ENCODE results near the gene CDH12. TPM values are rescaled to one million over a fixed set of nuclear protein-coding genes. Genes with fewer than 3 reads are reported as not detected.
A peak's percentile ranks its signal among the peaks of the same experiment; 100 is the strongest.

Gene CDH12
- total RNA-seq, 1 experiment from 2014 or later = not detected

DNA sequence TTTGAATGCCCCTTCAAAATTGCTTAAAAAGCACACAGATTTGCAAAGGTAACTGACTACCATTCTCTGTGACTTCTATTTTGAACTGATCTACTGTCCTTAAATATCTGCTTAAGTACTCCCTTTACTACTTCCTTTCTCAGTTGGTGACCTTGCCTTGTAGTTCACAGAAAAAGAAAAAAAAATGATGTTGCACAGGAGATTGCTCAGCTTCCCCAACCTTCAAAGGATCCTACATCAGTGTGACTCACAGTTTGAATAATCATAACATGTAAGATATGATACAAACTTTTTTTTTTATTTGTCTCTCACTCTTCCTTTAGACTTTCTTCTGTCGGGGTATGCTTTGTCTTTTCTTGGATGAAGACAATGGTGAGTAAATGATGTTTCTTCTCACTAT is 1029.6 kb downstream of the CDH12 start:
- Histone ChIP-seq H3K36me3 (no peaks in the 10 kb centered on the region), H3K4me3 (no peak overlapping the region), H3K27ac (no peak overlapping the region), H3K9me3 (replicated peaks) (no peaks in the 10 kb centered on the region), H3K4me1 (replicated peaks) (no peaks in the 10 kb centered on the region), H3K27me3 (replicated peaks) (no peaks in the 10 kb centered on the region; the same call in 1 of the 2 replicates)
- no peak for DNase-seq (ENCODE audit: low read depth in 1 of 2, low spot score in 2 of 2)

- no peaks in the 10 kb centered on the region for H3K36me3 ChIP-seq
- no peak overlapping the region for H3K4me3 ChIP-seq
- no peak for DNase-seq (ENCODE audit: low read depth in 1 of 2, low spot score in 2 of 2)
- no peaks in the 10 kb centered on the region for H3K4me1 ChIP-seq (replicated peaks)
- no peaks in the 10 kb centered on the region; the same call in 1 of the 2 replicates for H3K27me3 ChIP-seq (replicated peaks)
- H3K27ac ChIP-seq = no peak overlapping the region
- no peaks in the 10 kb centered on the region for H3K9me3 ChIP-seq (replicated peaks)
Observed at GRCh38 chr5:21823076-21823574, 1030.0 kb downstream of the CDH12 start.

GRCh38 chr5:21820527-21820926 is 1032.6 kb downstream of the CDH12 start:
- Histone ChIP-seq H3K27me3 (replicated peaks) (no peaks in the 10 kb centered on the region; the same call in none of the 2 replicates), H3K4me3 (no peak overlapping the region), H3K27ac (no peak overlapping the region), H3K9me3 (replicated peaks) (no peaks in the 10 kb centered on the region), H3K36me3 (no peaks in the 10 kb centered on the region), H3K4me1 (replicated peaks) (no peaks in the 10 kb centered on the region)
- no peak for DNase-seq (ENCODE audit: low read depth in 1 of 2, low spot score in 2 of 2)

DNA sequence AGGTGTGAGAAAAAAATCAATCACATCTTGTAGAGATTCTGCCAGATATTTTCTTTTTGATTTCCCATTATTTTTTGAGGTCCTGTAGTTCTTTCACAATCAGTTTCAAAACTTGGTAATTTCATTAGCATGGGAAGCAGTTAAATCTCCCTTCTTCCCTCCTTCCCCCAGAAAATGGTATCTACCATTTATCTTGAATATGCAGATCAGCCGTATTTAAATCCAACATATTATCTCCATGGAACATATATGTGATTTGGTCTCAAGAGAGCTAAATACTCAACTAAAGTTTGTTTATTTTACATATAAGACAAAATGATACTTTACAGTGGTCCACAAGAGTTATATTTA is 1034.8 kb downstream of the CDH12 start:
- Histone ChIP-seq H3K9me3 (replicated peaks) (no peaks in the 10 kb centered on the region), H3K36me3 (no peaks in the 10 kb centered on the region), H3K4me3 (no peak overlapping the region), H3K27me3 (replicated peaks) (no peaks in the 10 kb centered on the region; the same call in none of the 2 replicates), H3K4me1 (replicated peaks) (no peaks in the 10 kb centered on the region), H3K27ac (no peak overlapping the region)
- DNase-seq (ENCODE audit: low read depth in 1 of 2, low spot score in 2 of 2) = no peak

DNA sequence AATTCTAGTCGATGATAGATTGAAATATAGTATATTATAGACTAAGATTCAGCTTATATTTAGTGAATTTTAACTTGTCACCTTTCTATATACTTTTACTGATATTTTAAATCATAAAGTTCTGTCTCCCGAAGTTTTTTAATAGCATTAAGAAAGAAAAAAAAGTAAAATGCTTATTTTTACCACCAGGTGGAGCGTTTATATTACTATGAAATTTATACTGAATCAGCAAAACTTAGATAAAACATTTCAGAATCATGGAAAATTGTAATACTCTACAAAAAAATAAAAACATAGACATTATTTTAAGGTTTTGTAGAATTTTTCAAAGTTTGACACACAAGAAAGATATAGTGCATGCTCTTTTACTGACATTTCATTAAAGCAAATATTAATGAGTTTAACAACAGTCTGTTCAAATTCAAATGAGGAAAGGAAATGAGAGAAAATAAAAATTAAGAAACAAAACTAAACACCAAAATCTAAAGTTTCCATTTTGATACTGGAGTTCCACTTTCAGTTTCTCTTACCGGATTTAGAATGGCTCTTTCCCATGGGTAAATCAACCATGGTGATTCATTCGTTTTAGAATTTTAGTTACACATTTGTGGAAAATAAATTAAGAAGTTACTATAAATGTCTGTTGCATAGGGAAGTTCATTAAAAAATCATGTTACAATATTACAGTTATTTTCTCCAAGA is 1035.3 kb downstream of the CDH12 start:
- Histone ChIP-seq H3K36me3 (no peaks in the 10 kb centered on the region), H3K27ac (no peak overlapping the region), H3K4me1 (replicated peaks) (no peaks in the 10 kb centered on the region), H3K27me3 (replicated peaks) (no peaks in the 10 kb centered on the region; the same call in none of the 2 replicates), H3K4me3 (no peak overlapping the region), H3K9me3 (replicated peaks) (no peaks in the 10 kb centered on the region)
- no peak for DNase-seq (ENCODE audit: low read depth in 1 of 2, low spot score in 2 of 2)

GRCh38 chr5:21810737-21811316 is 1042.3 kb downstream of the CDH12 start:
- no peaks in the 10 kb centered on the region; the same call in 1 of the 2 replicates for H3K27me3 ChIP-seq (replicated peaks)
- H3K4me3 ChIP-seq = no peak overlapping the region
- peak in 1 of 2 experiments; percentile 2 for DNase-seq (ENCODE audit: low read depth in 1 of 2, low spot score in 2 of 2)
- H3K27ac ChIP-seq = no peak overlapping the region
- no peaks in the 10 kb centered on the region for H3K4me1 ChIP-seq (replicated peaks)
- H3K9me3 ChIP-seq (replicated peaks) = no peaks in the 10 kb centered on the region
- H3K36me3 ChIP-seq = no peaks in the 10 kb centered on the region

DNA sequence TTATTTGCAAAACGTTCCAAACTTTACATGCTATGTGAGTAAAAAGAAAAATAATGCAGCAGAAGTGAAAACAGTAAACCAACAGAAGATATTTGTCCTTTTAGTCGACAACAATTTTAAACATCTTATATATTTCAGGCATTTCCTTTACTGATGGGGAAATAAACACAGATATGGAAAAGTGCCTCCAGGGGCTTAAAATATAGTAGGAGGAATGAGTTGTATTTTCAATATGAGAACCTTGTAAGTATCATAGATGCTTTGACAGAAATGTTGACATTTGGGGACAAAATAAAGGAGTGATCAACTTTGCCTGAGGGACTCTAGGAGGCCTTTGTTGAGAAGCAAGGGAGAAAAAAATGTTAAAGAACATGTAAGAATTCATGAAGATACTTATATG is 1043.5 kb downstream of the CDH12 start:
- H3K9me3 ChIP-seq (replicated peaks) = no peaks in the 10 kb centered on the region
- H3K27me3 ChIP-seq (replicated peaks) = no peaks in the 10 kb centered on the region
- H3K4me1 ChIP-seq (replicated peaks) = no peaks in the 10 kb centered on the region
- DNase-seq (ENCODE audit: low read depth in 1 of 2, low spot score in 2 of 2) = no peak
- no peaks in the 10 kb centered on the region for H3K36me3 ChIP-seq
- H3K4me3 ChIP-seq = no peak overlapping the region
- H3K27ac ChIP-seq = no peak overlapping the region

GRCh38 chr5:21807953-21808352 is 1045.2 kb downstream of the CDH12 start:
- Histone ChIP-seq H3K4me1 (replicated peaks) (no peaks in the 10 kb centered on the region), H3K9me3 (replicated peaks) (no peaks in the 10 kb centered on the region), H3K27me3 (replicated peaks) (no peaks in the 10 kb centered on the region), H3K36me3 (no peaks in the 10 kb centered on the region), H3K27ac (no peak overlapping the region), H3K4me3 (no peak overlapping the region)
- no peak for DNase-seq (ENCODE audit: low read depth in 1 of 2, low spot score in 2 of 2)

GRCh38 chr5:21806943-21807342 is 1046.2 kb downstream of the CDH12 start:
- DNase-seq (ENCODE audit: low read depth in 1 of 2, low spot score in 2 of 2) = no peak
- Histone ChIP-seq H3K4me1 (replicated peaks) (no peaks in the 10 kb centered on the region), H3K27me3 (replicated peaks) (no peaks in the 10 kb centered on the region)

GRCh38 chr5:21806271-21806670 is 1046.9 kb downstream of the CDH12 start:
- H3K27ac ChIP-seq = no peak overlapping the region
- DNase-seq (ENCODE audit: low read depth in 1 of 2, low spot score in 2 of 2) = no peak
- H3K9me3 ChIP-seq (replicated peaks) = no peaks in the 10 kb centered on the region
- H3K36me3 ChIP-seq = no peaks in the 10 kb centered on the region
- H3K4me1 ChIP-seq (replicated peaks) = no peaks in the 10 kb centered on the region
- no peaks in the 10 kb centered on the region for H3K27me3 ChIP-seq (replicated peaks)
- H3K4me3 ChIP-seq = no peak overlapping the region

More at GRCh38 chr5:21806943-21807342, 1046.2 kb downstream of the CDH12 start:
- no peaks in the 10 kb centered on the region for H3K36me3 ChIP-seq
- no peaks in the 10 kb centered on the region for H3K9me3 ChIP-seq (replicated peaks)
- H3K27ac ChIP-seq = no peak overlapping the region
- no peak overlapping the region for H3K4me3 ChIP-seq

DNA sequence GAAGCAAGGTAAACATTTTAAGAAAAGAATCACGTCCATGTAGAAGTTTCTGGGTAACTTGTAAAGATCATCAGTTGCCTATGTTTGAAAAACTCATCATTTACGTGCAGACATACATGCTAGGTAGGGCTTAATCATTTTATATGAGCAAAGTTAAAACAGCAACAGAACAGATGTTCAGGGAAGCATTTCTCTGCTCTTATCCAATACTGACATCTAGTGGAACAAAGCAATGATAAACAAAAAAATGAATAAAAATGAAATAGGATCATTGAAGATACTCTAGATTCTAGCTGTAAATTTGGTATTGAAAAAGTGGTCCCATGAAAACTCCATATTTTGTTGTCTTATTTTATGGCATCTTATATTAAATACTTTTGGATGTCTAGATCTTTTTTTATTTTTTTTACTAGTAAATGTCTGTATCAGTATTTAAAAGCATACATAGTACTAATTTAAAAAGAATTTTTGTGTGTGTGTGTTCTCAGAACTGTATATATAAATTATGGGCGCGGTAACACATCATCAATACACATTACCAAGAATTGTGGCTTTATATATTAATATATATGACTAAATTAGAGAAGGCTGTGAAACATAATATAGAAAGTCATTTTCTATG is 1050.2 kb downstream of the CDH12 start:
- H3K4me3 ChIP-seq = no peak overlapping the region
- H3K4me1 ChIP-seq (replicated peaks) = no peaks in the 10 kb centered on the region
- no peaks in the 10 kb centered on the region for H3K36me3 ChIP-seq
- H3K27me3 ChIP-seq (replicated peaks) = no peaks in the 10 kb centered on the region
- no peak overlapping the region for H3K27ac ChIP-seq
- peak in 1 of 2 experiments; percentile 4 for DNase-seq (ENCODE audit: low read depth in 1 of 2, low spot score in 2 of 2)
- no peaks in the 10 kb centered on the region for H3K9me3 ChIP-seq (replicated peaks)

- no peaks in the 10 kb centered on the region for H3K36me3 ChIP-seq
- DNase-seq (ENCODE audit: low read depth in 1 of 2, low spot score in 2 of 2) = no peak
- H3K9me3 ChIP-seq (replicated peaks) = no peaks in the 10 kb centered on the region
- no peak overlapping the region for H3K4me3 ChIP-seq
- H3K27ac ChIP-seq = no peak overlapping the region
- no peaks in the 10 kb centered on the region for H3K27me3 ChIP-seq (replicated peaks)
- no peaks in the 10 kb centered on the region for H3K4me1 ChIP-seq (replicated peaks)
Observed at GRCh38 chr5:21802100-21802499, 1051.0 kb downstream of the CDH12 start.

DNA sequence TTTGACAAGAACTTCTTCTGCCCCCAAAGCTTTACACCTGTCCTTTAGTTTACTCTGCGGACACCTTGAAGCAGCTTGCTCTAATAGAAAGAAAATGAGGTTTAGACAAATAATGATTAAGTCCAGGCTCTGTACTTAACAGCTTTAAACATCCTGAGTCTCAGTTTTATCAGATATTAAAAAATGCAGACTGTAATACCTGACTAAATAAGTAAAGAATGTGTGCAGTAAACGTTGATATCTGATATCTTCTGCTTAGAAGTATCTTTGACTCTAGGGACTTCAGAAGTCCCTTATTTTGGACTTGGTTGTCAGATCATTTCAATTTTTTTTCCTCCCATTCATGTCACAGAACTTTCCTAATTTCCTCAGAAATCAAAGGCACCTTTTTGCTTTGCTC is 1060.4 kb downstream of the CDH12 start:
- Histone ChIP-seq H3K27ac (no peak overlapping the region), H3K36me3 (no peaks in the 10 kb centered on the region), H3K27me3 (replicated peaks) (no peaks in the 10 kb centered on the region), H3K9me3 (replicated peaks) (no peaks in the 10 kb centered on the region), H3K4me3 (no peak overlapping the region), H3K4me1 (replicated peaks) (no peaks in the 10 kb centered on the region)
- DNase-seq (ENCODE audit: low read depth in 1 of 2, low spot score in 2 of 2) = no peak

DNA sequence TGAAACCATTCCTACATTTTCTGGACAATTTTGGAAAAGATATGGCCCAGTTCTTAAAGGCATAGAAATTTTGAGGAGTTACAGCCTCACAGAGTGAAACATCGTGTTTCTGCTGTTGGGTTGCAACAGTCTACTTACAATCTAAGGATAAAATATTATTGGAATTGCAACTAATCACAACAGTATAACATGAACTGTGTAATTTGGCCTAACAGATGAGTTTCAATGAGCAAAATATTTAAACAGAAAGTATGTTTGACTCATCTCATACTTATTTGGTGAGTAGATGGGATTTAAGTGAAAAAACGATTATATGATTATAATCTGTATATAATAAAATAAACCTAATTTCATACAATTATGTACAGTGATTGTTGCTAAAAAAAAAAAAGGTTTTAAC is 1061.8 kb downstream of the CDH12 start:
- no peak for DNase-seq (ENCODE audit: low read depth in 1 of 2, low spot score in 2 of 2)
- Histone ChIP-seq H3K36me3 (no peaks in the 10 kb centered on the region), H3K4me1 (replicated peaks) (no peaks in the 10 kb centered on the region)

More for the DNA sequence above, 1061.8 kb downstream of the CDH12 start:
- no peak overlapping the region for H3K4me3 ChIP-seq
- H3K9me3 ChIP-seq (replicated peaks) = no peaks in the 10 kb centered on the region
- no peak overlapping the region for H3K27ac ChIP-seq
- H3K27me3 ChIP-seq (replicated peaks) = no peaks in the 10 kb centered on the region
